ENCODE data around the gene PPM1L.

- no peak for TF ChIP-seq PATZ1 (CRISPR knock-in tag; IDR thresholded peaks at IDR 0.05; ENCODE audit: borderline replicate concordance)
- no peak for TF ChIP-seq ZFP3 (CRISPR knock-in tag; IDR thresholded peaks at IDR 0.05)
- no peak for TF ChIP-seq ZNF565 (CRISPR knock-in tag; conservative IDR thresholded peaks at IDR 0.05; ENCODE audit: low read depth)
- TF ChIP-seq ZC3H10 (CRISPR knock-in tag; IDR thresholded peaks at IDR 0.05): no peak
- no peak for TF ChIP-seq PPARA (CRISPR knock-in tag; IDR thresholded peaks at IDR 0.05; ENCODE audit: borderline replicate concordance)
- TF ChIP-seq CREB5 (CRISPR knock-in tag; IDR thresholded peaks at IDR 0.05; ENCODE audit: low read depth): no peak
- TF ChIP-seq ARNTL (CRISPR knock-in tag; IDR thresholded peaks at IDR 0.05; ENCODE audit: borderline replicate concordance, low read depth): no peak
- no peak for TF ChIP-seq TOX (CRISPR knock-in tag; IDR thresholded peaks at IDR 0.05; ENCODE audit: borderline replicate concordance)
- no peak for TF ChIP-seq RARB (CRISPR knock-in tag; IDR thresholded peaks at IDR 0.05)
- no peak for TF ChIP-seq CSDC2 (CRISPR knock-in tag; IDR thresholded peaks at IDR 0.05)
- no peak for TF ChIP-seq TSHZ2 (CRISPR knock-in tag; IDR thresholded peaks at IDR 0.05)
- no peak for TF ChIP-seq POU6F1 (CRISPR knock-in tag; IDR thresholded peaks at IDR 0.05; ENCODE audit: borderline replicate concordance, low read depth)
- no peak for TF ChIP-seq OSR1 (CRISPR knock-in tag; IDR thresholded peaks at IDR 0.05)
Measured at GRCh38 chr3:160815280-160815679, 59.2 kb downstream of the PPM1L start.

All from SK-N-SH treated with all-trans-retinoic acid at 6 μM for 48 hours (cell line).